ENCODE measurements around the gene DCDC2.

DNA sequence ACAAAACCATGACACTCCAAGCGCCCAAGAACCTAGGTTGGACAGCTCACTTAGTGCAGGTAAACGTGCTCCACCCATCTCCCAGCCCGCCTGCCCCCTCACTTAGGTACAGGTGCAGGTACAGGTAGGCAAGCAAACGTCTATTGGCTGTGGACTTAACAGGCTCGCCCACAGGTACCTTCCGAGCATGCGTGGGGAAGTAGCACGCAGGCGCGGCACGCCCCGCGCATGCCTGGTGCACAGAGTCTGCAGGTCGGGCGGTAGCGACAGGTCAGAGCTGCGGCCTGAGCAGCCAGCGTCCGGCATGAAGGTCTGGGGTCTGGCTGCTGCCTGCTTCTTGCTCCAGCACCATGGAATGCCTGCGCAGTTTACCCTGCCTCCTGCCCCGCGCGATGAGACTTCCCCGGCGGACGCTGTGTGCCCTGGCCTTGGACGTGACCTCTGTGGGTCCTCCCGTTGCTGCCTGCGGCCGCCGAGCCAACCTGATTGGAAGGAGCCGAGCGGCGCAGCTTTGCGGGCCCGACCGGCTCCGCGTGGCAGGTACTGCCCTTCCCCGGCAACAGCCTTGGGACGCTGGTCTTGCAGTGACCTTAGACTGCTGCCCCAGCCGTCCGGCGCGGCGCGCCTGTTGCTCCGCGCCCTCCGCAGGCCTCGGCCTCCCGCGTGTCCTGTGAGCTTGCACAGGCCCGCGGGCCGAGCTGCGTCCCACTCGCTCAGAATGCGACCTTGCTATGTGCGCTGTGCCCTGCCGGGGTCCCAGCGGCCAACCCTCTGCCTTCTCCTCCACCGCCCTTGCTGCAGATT is 45.0 kb upstream of the DCDC2 start, which contains the start of gene MRS2:
- no peak for TF ChIP-seq CTCF (conservative IDR thresholded peaks at IDR 0.05)
- TF ChIP-seq EZH2 (IDR thresholded peaks at IDR 0.05; ENCODE audit: low read depth): no peak
